Activated naive CD4-positive, alpha-beta T cell treated with anti-CD3 and anti-CD28 coated beads for 36 hours (primary cell): Measurements from ENCODE around the gene VPS25. TPM values are rescaled to one million over a fixed set of nuclear protein-coding genes. Genes with fewer than 3 reads are reported as not detected.
"Not testable (repeated sequence)": the region's sequence is repeated elsewhere in the genome, so short reads cannot be mapped to it uniquely, and the experiment has no call there.

ENCODE experiments used
- CTCF ChIA-PET: fragments of 350-600 bp; sonication (Branson Sonifier 250); formaldehyde crosslinking; loops from one replicate; lab custom pipeline; 2021; ENCODE audit warnings: antibody characterized with exemption; lab: Charles Lee
- DNase-seq: peaks from one replicate; pipeline ENCODE4 v3.0.0-alpha.2; 2020
- H3K27ac Mint-ChIP-seq: one replicate; pipeline ENCODE4 v1.8.0; 2021; ENCODE audit warnings: mild to moderate bottlenecking, mixed read lengths
- H3K27me3 Mint-ChIP-seq: one replicate; pipeline ENCODE4 v1.8.0; 2021; ENCODE audit warnings: low read depth, mixed read lengths
- H3K36me3 Mint-ChIP-seq: one replicate; pipeline ENCODE4 v1.8.0; 2021; ENCODE audit warnings: low read depth, mixed read lengths
- H3K4me1 Mint-ChIP-seq: one replicate; pipeline ENCODE4 v1.8.0; 2021; ENCODE audit warnings: low read depth, mixed read lengths
- H3K4me3 Mint-ChIP-seq: one replicate; pipeline ENCODE4 v1.8.0; 2021; ENCODE audit warnings: mild to moderate bottlenecking, moderate library complexity, mixed read lengths
- H3K9me3 Mint-ChIP-seq: one replicate; pipeline ENCODE4 v1.8.0; 2021; ENCODE audit warnings: mixed read lengths
- intact Hi-C: fragments of 100-400 bp; cut with micrococcal nuclease; formaldehyde crosslinking; loops from one replicate; pipeline ENCODE4 v1.15.1; 2023
- total RNA-seq, 2 experiments: library from RNA; stranded (reverse); gene quantifications; one replicate each; pipeline ENCODE4 v1.2.3, GENCODE V29; 2021

The VPS25 gene
- total RNA-seq, 2 experiments from 2014 or later, result 57.5 to 58.2 TPM

GRCh38 chr17:42750739-42751344 is 22.4 kb upstream of the VPS25 start:
- CTCF ChIA-PET, result interaction anchor here (0.6 to 4.3 kb wide), 2 partner anchors 13 to 120 kb away, joined by 4 to 19 read pairs; no protein-coding TSS in a partner anchor
- H3K4me3 Mint-ChIP-seq, result no peak overlapping the region
- no peak overlapping the region for H3K27ac Mint-ChIP-seq
- intact Hi-C loops, result no loop called here
- no peaks in the 10 kb centered on the region for H3K36me3 Mint-ChIP-seq
- H3K4me1 Mint-ChIP-seq, result no peaks in the 10 kb centered on the region
- no peaks in the 10 kb centered on the region for H3K9me3 Mint-ChIP-seq
- DNase-seq, result no peak
- H3K27me3 Mint-ChIP-seq, result peaks cover 11% of the 10 kb centered on the region

- CTCF ChIA-PET, result no interaction called here
- Mint-ChIP-seq H3K4me1 (no peaks in the 10 kb centered on the region), H3K4me3 (no peak overlapping the region), H3K27ac (no peak overlapping the region), H3K9me3 (no peaks in the 10 kb centered on the region), H3K36me3 (no peaks in the 10 kb centered on the region), H3K27me3 (peaks cover 11% of the 10 kb centered on the region)
- DNase-seq, result no peak
- intact Hi-C loops, result no loop called here
Observed at GRCh38 chr17:42751628-42752027, 21.6 kb upstream of the VPS25 start.

DNA sequence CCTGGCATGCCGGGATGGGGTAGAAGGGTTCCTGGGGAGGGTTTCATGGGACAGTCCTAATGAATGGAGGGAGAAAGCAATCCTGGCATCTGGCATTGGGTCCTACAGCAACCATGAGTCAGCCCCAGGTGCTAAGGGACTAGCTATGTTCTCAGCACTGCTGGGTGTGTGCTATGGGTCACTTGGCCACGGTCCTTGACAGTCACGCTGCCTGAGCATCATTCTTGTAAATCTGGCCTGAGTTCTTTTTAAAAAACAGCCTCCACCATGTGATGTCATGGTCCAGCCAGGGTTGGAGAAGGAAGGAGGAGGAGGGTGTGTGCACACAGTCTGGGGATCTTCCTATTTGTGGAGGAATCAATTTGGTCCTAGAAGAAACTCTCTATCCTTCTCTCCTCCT is 18.5 kb upstream of the VPS25 start:
- Mint-ChIP-seq H3K27me3 (peaks cover 23% of the 10 kb centered on the region), H3K4me1 (no peaks in the 10 kb centered on the region), H3K9me3 (no peaks in the 10 kb centered on the region), H3K4me3 (no peak overlapping the region), H3K36me3 (no peaks in the 10 kb centered on the region), H3K27ac (no peak overlapping the region)
- CTCF ChIA-PET, result interaction anchor here (1.0 to 2.2 kb wide), 2 partner anchors 9 to 176 kb away, joined by 3 to 6 read pairs; no protein-coding TSS in a partner anchor
- intact Hi-C loops, result no loop called here
- DNase-seq, result no peak

- Mint-ChIP-seq H3K36me3 (no peaks in the 10 kb centered on the region), H3K9me3 (no peaks in the 10 kb centered on the region), H3K4me1 (peaks cover 11% of the 10 kb centered on the region), H3K27me3 (peaks cover 51% of the 10 kb centered on the region), H3K27ac (no peak overlapping the region), H3K4me3 (no peak overlapping the region)
- peak; percentile 34 for DNase-seq
- intact Hi-C loops, result loop anchor here (1.0 to 10.0 kb wide), 2 partner anchors 15 to 55 kb away; partner anchors contain the start of gene EZH1
- CTCF ChIA-PET, result interaction anchor here (0.8 to 2.4 kb wide), 10 partner anchors 13 to 182 kb away, joined by 3 to 11 read pairs (median 4); partner anchors contain the start of genes BECN1, PSMC3IP and VPS25
Observed at GRCh38 chr17:42759982-42760651, 13.1 kb upstream of the VPS25 start.

DNA sequence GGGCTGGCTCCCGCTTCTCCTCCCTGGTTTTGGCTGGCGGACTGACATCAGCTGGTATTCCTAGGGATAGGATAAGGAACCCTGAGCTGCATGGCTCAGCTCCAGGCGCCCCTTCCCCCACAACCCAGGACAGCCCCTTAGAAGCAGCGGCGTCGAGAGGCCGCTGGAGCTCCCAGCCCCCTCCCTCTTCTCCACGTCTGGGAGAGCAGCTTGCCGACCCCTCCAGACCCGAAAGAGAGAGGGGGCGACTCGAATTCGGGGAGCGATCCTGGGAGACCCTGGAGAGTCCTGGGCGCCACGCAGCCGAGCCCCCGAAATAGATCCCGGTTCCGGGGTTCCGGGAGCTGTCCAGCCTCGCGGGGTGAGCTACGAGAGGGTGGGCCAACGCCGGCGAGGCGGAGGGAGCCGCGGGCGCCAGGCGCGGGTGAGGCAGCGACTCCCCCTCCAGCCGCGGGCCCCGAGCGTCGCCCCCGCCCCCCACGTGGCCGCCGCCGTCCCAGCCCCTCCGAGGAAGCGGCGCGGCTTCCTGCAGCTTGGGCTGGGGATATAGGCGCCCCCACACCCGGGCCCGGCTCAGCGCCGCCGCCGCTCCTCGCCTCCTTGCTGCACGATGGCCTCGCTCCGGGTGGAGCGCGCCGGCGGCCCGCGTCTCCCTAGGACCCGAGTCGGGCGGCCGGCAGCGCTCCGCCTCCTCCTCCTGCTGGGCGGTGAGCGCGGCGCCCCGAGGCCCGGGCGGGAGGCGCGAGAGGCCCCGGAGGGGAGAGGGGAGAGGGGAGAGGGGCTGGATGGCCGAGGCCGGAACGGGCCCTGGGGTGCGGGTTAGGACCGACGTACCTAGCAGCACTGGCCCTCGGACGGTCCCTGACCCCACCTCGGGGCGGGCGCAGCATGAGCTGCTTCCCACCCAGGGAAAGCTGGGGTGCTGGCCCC is 12.3 kb upstream of the VPS25 start, which contains the start of gene RAMP2:
TSS of gene RAMP2 (plus strand) at position 576 of the 930 bp plus-strand sequence. CDS start at position 611, 35 bp downstream.
- H3K27me3 Mint-ChIP-seq, result peaks cover 56% of the 10 kb centered on the region
- H3K9me3 Mint-ChIP-seq, result no peaks in the 10 kb centered on the region
- H3K27ac Mint-ChIP-seq, result no peak within 1 kb of the TSS
- peaks cover 11% of the 10 kb centered on the region for H3K4me1 Mint-ChIP-seq
- DNase-seq, result no peak
- CTCF ChIA-PET, result interaction anchor here (0.6 to 2.4 kb wide), 10 partner anchors 8 to 183 kb away, joined by 3 to 11 read pairs (median 4); partner anchors contain the start of genes BECN1, PSMC3IP and VPS25
- H3K36me3 Mint-ChIP-seq, result no peaks in the 10 kb centered on the region
- intact Hi-C loops, result loop anchor here (1.0 to 10.0 kb wide), 2 partner anchors 16 to 56 kb away; partner anchors contain the start of gene EZH1
- H3K4me3 Mint-ChIP-seq, result no peak within 1 kb of the TSS

DNA sequence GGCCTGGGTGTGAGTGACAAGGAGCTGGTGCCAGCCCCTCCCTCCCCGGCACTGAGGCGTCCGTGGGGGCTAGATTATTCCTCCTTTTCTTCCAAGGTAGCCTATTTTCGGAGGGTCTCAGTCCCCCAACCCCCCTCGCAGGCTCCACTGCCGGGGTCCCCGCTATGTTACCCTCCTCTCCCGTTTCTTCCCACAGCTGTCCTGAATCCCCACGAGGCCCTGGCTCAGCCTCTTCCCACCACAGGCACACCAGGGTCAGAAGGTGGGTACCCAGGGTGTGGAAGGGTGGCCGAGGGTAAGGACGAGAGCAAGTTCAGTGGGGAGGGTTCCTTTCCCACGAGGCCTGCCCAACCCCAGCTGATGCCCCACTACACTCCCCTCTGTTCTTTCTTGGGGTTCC is 11.6 kb upstream of the VPS25 start:
- H3K27me3 Mint-ChIP-seq, result peaks cover 52% of the 10 kb centered on the region
- no peak overlapping the region for H3K27ac Mint-ChIP-seq
- intact Hi-C loops, result loop anchor here (10.0 kb wide), 1 partner anchor 57 kb away; no protein-coding TSS in a partner anchor
- peaks cover 11% of the 10 kb centered on the region for H3K4me1 Mint-ChIP-seq
- no peak for DNase-seq
- CTCF ChIA-PET, result interaction anchor here (0.6 to 2.4 kb wide), 7 partner anchors 8 to 183 kb away, joined by 3 to 6 read pairs (median 4); partner anchors contain the start of genes TUBG2 and VPS25
- no peaks in the 10 kb centered on the region for H3K36me3 Mint-ChIP-seq
- no peaks in the 10 kb centered on the region for H3K9me3 Mint-ChIP-seq
- no peak overlapping the region for H3K4me3 Mint-ChIP-seq

- CTCF ChIA-PET, result interaction anchor here (1.9 kb wide), 1 partner anchor 46 kb away, joined by 4 read pairs; no protein-coding TSS in a partner anchor
- intact Hi-C loops, result loop anchor here (10.0 kb wide), 1 partner anchor 61 kb away; no protein-coding TSS in a partner anchor
- no peak for DNase-seq
- H3K4me3 Mint-ChIP-seq, result no peak overlapping the region
- H3K4me1 Mint-ChIP-seq, result peaks cover 4% of the 10 kb centered on the region
- no peaks in the 10 kb centered on the region for H3K9me3 Mint-ChIP-seq
- H3K27me3 Mint-ChIP-seq, result peaks cover 30% of the 10 kb centered on the region
- no peak overlapping the region for H3K27ac Mint-ChIP-seq
- no peaks in the 10 kb centered on the region for H3K36me3 Mint-ChIP-seq
Observed at GRCh38 chr17:42766124-42766523, 7.1 kb upstream of the VPS25 start.

DNA sequence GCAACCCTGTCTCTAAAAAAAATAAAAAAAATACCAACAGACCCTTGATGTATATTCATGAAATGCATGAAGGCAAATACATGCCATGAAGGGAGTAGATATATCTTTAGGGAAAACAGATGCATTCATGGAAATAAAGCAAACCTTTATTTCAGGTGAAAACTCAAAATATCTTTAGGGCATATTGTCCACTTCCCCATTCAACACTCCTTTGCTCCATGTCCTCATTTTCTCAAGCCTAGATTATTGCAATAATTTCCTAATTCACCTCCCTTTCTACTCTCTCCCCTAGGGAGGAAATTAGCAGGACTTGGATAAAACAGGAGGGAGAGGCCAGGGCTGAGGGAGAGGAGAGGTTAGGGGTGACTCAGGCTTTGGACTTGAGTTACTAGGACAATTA is 5.7 kb upstream of the VPS25 start:
- no peak for DNase-seq

DNA sequence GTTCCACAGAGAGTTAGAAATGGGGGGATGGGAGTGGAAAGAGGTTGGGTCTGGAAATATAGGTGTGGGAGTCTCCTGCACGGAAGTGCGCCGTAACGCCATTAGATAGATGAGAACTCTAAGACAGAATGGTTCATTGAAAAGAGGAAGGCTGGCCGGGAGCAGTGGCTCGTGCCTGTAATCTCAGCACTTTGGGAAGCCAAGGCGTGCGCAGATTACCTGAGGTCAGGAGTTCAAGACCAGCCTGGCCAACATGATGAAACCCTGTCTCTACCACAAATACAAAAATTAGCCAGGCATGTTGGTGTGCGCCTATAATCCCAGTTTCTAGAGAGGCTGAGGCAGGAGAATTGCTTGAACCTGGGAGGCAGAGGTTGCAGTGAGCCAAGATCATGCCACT is 5.2 kb upstream of the VPS25 start:
- intact Hi-C loops, result loop anchor here (10.0 kb wide), 1 partner anchor 63 kb away; no protein-coding TSS in a partner anchor
- H3K4me3 Mint-ChIP-seq, H3K9me3 Mint-ChIP-seq, DNase-seq, H3K36me3 Mint-ChIP-seq, CTCF ChIA-PET, H3K27ac Mint-ChIP-seq, H3K4me1 Mint-ChIP-seq: not testable (repeated sequence)
- H3K27me3 Mint-ChIP-seq, result peaks cover 16% of the 10 kb centered on the region

More for the DNA sequence above, 5.7 kb upstream of the VPS25 start:
- Mint-ChIP-seq H3K27me3 (peaks cover 21% of the 10 kb centered on the region), H3K4me1 (peaks cover 5% of the 10 kb centered on the region), H3K36me3 (no peaks in the 10 kb centered on the region), H3K4me3 (no peak overlapping the region), H3K27ac (no peak overlapping the region), H3K9me3 (no peaks in the 10 kb centered on the region)
- intact Hi-C loops, result loop anchor here (10.0 kb wide), 1 partner anchor 63 kb away; no protein-coding TSS in a partner anchor
- CTCF ChIA-PET, result interaction anchor here (0.9 kb wide), 1 partner anchor 189 kb away, joined by 4 read pairs; no protein-coding TSS in a partner anchor

DNA sequence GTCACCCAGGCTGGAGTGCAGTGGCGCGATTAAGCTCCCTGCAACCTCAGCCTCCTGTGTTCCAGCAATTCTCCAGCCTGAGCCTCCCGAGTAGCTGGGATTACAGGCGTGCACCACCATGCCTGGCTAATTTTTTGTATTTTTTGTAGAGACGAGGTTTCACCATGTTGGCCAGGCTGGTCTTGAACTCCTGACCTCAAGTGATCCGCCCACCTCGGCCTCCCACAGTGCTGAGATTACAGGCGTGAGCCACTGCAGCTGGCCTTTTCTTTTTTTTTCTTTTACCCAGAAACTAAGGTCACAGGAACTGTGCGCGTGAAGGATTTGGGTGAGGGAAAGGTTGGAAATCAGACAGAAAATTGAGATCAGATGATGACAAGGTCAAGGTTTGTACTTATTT is 3.3 kb upstream of the VPS25 start:
- H3K4me3 Mint-ChIP-seq, H3K27ac Mint-ChIP-seq, CTCF ChIA-PET, H3K9me3 Mint-ChIP-seq, DNase-seq, H3K27me3 Mint-ChIP-seq: not testable (repeated sequence)
- Mint-ChIP-seq H3K36me3 (peaks cover 10% of the 10 kb centered on the region), H3K4me1 (peaks cover 25% of the 10 kb centered on the region)
- intact Hi-C loops, result loop anchor here (10.0 kb wide), 1 partner anchor 65 kb away; no protein-coding TSS in a partner anchor

DNA sequence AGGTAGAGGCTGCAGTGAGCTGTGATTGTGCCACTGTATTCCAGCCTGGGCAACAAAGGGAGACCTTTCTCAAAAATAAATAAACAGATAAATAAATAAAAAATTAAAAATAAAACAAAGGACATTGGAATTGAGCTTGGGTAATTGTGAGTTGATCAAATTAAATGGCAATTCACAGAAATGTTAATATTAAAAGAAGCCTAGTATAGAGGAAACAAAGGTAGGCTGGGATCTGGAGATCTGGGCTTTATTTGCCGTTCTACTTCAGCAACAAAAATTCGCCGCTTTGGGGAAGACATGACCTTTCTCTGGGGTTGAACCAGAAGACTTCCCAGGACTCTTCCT is 332 bp upstream of the VPS25 start:
- intact Hi-C loops, result no loop called here

More for the DNA sequence above, 332 bp upstream of the VPS25 start:
- no peaks in the 10 kb centered on the region for H3K9me3 Mint-ChIP-seq
- H3K27ac Mint-ChIP-seq, result peak overlapping the region; percentile 92
- DNase-seq, result no peak
- H3K36me3 Mint-ChIP-seq, result peaks cover 29% of the 10 kb centered on the region
- CTCF ChIA-PET, result interaction anchor here (1.0 to 2.5 kb wide), 6 partner anchors 9 to 195 kb away, joined by 3 to 11 read pairs (median 8); partner anchors contain the start of genes PSMC3IP and RAMP2
- no peaks in the 10 kb centered on the region for H3K27me3 Mint-ChIP-seq
- peak overlapping the region; percentile 99 for H3K4me3 Mint-ChIP-seq
- peaks cover 25% of the 10 kb centered on the region for H3K4me1 Mint-ChIP-seq
